ENCODE data around the gene FUT7. TPM values are rescaled to one million over a fixed set of nuclear protein-coding genes. Genes with fewer than 3 reads are reported as not detected.
"Not testable (repeated sequence)": the region's sequence is repeated elsewhere in the genome, so short reads cannot be mapped to it uniquely, and the experiment has no call there.

FUT7 gene
- total RNA-seq, 2 experiments from 2014 or later, result 0.39 to 0.62 TPM

DNA sequence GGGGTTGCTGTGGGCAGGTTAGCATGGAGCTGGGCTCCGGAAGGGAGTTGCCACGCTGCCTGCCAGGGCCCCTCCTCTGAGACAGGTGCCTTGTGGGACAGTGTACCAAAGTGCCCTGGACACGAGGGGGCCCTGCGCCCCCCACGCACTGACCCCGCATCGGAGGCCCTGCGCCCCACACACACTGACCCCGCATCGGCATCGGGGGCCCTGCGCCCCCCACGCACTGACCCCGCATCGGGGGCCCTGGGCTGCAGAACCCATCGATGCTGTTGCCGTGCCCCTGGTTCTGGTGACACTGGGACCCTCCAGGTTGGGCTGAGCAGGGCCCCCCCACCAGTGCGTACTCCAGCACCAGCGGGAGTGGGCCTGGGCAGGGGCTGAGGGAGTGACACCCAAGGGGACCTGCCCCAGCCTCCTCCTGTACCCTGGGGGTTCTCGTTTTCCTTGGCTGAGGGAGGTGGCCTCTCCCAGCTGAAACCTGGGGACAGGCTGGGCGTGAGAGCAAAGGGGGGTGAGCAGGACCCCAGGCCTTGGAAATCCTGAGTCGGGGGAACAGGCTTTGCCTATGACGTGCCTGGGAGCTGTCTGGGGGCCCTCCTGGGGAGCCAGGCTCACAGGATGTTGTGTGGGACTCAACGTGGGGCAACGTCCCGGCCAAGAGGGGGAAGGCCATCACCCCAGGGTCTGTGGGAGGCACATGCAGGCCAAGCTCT lies 31.6 kb upstream of the FUT7 start:
- no peaks in the 10 kb centered on the region for H3K27me3 Mint-ChIP-seq
- POLR2A ChIA-PET, result interaction anchor here (0.8 to 1.4 kb wide), 2 partner anchors 17 to 36 kb away, joined by 3 to 4 read pairs; no protein-coding TSS in a partner anchor
- H3K36me3 Mint-ChIP-seq, result peaks cover 3% of the 10 kb centered on the region
- no peak overlapping the region for H3K4me3 Mint-ChIP-seq
- no peaks in the 10 kb centered on the region for H3K9me3 Mint-ChIP-seq
- DNase-seq (no peak), ATAC-seq (ENCODE audit: low read depth) (no peak)
- H3K4me1 Mint-ChIP-seq, result peaks cover 8% of the 10 kb centered on the region
- H3K27ac Mint-ChIP-seq, result no peak overlapping the region

- not testable (repeated sequence) for H3K27ac Mint-ChIP-seq; H3K4me3 Mint-ChIP-seq; H3K36me3 Mint-ChIP-seq; H3K27me3 Mint-ChIP-seq; DNase-seq; H3K4me1 Mint-ChIP-seq; ATAC-seq (ENCODE audit: low read depth); H3K9me3 Mint-ChIP-seq
- POLR2A ChIA-PET, result interaction anchor here (0.8 kb wide), 1 partner anchor 16 kb away, joined by 3 read pairs; no protein-coding TSS in a partner anchor
These were observed 30.9 kb upstream of the FUT7 start for GRCh38 chr9:137062798-137063197.

DNA sequence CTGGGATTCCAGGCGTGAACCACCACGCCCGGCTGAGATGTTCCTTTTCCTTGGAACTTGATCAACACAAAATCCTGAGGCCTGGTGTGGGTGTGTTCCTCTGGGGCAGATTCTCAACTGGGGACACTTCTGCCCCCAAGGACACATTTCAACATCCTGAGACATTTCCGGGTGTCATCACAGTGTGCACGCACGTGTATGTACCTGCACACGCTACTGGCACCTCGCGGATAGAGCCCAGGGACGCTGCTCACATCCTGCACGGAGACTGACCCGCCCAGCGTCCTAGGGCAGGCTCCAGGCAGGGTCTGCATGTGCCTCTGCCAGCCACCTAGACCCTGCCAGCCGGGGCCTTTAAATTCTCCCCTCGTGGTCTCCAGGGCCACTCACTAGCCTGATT lies 30.5 kb upstream of the FUT7 start:
- POLR2A ChIA-PET, result interaction anchor here (0.8 kb wide), 1 partner anchor 16 kb away, joined by 3 read pairs; no protein-coding TSS in a partner anchor
- Mint-ChIP-seq H3K9me3 (no peaks in the 10 kb centered on the region), H3K27me3 (peaks cover 2% of the 10 kb centered on the region), H3K4me1 (peaks cover 1% of the 10 kb centered on the region), H3K36me3 (peaks cover 3% of the 10 kb centered on the region), H3K27ac (no peak overlapping the region), H3K4me3 (no peak overlapping the region)
- ATAC-seq (ENCODE audit: low read depth) (no peak), DNase-seq (no peak)

GRCh38 chr9:137058521-137059234 lies 26.8 kb upstream of the FUT7 start:
- POLR2A ChIA-PET, result interaction anchor here (0.6 to 2.1 kb wide), 3 partner anchors 9 to 21 kb away, joined by 3 to 5 read pairs (median 5); partner anchors contain the start of gene SAPCD2
- H3K27ac Mint-ChIP-seq, result no peak overlapping the region
- H3K9me3 Mint-ChIP-seq, result no peaks in the 10 kb centered on the region
- H3K36me3 Mint-ChIP-seq, result no peaks in the 10 kb centered on the region
- H3K4me3 Mint-ChIP-seq, result no peak overlapping the region
- ATAC-seq (ENCODE audit: low read depth) (no peak), DNase-seq (no peak)
- H3K4me1 Mint-ChIP-seq, result no peaks in the 10 kb centered on the region
- peaks cover 4% of the 10 kb centered on the region for H3K27me3 Mint-ChIP-seq

DNA sequence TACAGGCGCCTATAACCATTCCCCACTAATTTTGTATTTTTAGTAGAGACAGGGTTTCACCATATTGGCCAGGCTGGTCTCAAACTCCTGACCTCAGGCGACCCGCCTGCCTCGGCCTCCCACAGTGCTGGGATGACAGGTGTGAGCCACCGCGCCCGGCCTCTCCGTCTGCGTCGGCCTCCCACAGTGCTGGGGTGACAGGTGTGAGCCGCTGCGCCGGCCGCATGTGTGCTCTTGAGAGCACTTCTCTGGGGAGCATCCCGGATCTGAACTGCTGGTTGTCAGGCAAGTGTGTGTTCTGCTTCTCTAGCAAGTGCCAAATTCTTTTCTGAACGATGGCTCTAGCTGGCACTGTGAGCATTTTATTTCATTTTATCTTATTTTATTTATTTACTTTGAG lies 25.7 kb upstream of the FUT7 start:
- DNase-seq (no peak), ATAC-seq (ENCODE audit: low read depth) (no peak)
- Mint-ChIP-seq H3K27me3 (peaks cover 8% of the 10 kb centered on the region), H3K9me3 (no peaks in the 10 kb centered on the region), H3K4me1 (no peaks in the 10 kb centered on the region), H3K27ac (no peak overlapping the region), H3K36me3 (no peaks in the 10 kb centered on the region), H3K4me3 (no peak overlapping the region)
- POLR2A ChIA-PET, result interaction anchor here (2.1 kb wide), 1 partner anchor 13 kb away, joined by 5 read pairs; the partner anchor contains the start of gene SAPCD2

DNA sequence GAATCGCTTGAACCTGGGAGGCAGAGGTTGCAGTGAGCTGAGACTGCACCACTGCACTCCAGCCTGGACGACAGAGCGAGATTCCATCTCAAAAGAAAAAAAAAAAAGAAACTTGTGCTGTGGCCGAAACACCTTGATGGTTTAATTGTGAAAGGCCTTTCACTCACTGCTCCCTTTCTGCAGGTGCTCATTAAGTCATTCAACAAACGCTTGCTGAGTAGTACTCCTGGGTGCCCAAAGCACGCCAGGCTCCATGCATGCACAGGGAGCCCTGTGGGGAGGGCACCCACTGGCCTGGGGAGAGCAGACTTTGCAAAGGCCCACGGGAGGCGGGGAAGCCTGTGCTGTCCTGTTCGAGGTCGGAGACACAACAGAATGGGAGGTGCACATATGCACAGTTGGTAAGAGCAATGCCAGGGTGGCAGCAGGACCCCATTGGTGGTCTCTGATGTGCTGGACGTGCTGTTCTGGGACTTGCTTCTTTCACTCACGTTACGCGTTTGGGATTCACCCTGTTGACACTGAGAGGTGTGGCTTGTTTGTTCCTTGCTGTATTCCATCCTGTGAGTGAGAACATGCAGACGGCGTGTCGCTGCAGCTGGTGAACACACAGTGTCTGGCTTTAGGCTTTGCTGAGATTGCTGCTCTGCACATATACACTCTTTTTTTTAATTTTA lies 25.0 kb upstream of the FUT7 start:
- Mint-ChIP-seq H3K4me1 (no peaks in the 10 kb centered on the region), H3K9me3 (no peaks in the 10 kb centered on the region), H3K27me3 (peaks cover 11% of the 10 kb centered on the region), H3K36me3 (no peaks in the 10 kb centered on the region), H3K27ac (no peak overlapping the region), H3K4me3 (no peak overlapping the region)
- POLR2A ChIA-PET, result interaction anchor here (1.4 to 2.1 kb wide), 2 partner anchors 10 to 13 kb away, joined by 5 to 6 read pairs; partner anchors contain the start of gene SAPCD2
- ATAC-seq (ENCODE audit: low read depth), result no peak
- no peak for DNase-seq

DNA sequence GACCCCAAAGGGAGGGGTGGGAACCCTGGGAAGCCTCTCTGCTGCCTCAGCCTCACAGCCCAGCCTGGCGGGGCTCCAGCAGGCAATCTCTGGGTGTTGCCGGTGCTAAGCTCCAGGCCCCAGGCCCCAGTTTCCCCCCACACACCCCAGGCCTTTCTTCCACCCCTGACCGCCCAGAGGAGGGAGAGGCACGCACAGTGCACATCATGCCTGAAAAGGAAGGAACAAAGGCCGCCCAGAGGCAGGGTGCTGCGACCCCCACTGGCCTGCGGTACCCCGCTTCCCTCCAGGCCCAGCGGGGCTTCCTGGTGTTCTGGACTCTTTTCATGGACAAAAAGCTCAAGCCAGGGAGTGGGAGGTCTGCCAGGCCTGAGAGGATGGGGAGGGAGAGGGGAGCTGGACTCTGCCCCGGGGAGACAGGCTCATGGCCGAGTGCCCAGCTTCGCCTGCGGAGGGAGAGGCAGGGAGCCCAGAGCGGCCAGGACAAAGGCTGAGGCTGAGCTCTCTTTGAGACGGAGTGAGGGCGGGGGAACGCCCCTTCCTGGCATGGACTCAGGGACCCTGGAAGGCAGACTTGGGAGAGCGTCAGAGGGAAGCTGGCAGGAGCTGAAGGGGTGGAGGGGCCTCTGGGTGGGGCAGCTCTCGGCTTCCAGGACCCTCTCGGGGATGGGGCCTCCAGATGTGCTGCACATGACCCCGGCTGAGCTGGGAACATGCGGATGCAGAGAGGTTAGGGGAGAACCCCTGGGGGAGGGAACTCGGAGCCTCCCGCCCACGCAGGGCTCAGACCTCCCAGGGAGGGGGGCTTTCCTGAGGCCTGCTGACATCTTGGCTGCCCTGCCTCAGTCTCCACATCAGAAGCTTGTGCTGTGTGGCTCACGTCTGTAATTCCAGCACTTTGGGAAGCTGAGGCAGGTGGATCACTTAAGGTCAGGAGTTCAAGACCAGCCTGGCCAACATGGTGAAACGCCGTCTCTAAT lies 23.8 kb upstream of the FUT7 start:
- no peak overlapping the region for H3K4me3 Mint-ChIP-seq
- H3K27me3 Mint-ChIP-seq, result peaks cover 11% of the 10 kb centered on the region
- no peaks in the 10 kb centered on the region for H3K36me3 Mint-ChIP-seq
- H3K27ac Mint-ChIP-seq, result no peak overlapping the region
- POLR2A ChIA-PET, result interaction anchor here (1.1 to 1.4 kb wide), 3 partner anchors 11 to 74 kb away, joined by 3 to 6 read pairs (median 4); partner anchors contain the start of gene SAPCD2
- DNase-seq (no peak), ATAC-seq (ENCODE audit: low read depth) (no peak)
- H3K4me1 Mint-ChIP-seq, result no peaks in the 10 kb centered on the region
- no peaks in the 10 kb centered on the region for H3K9me3 Mint-ChIP-seq

DNA sequence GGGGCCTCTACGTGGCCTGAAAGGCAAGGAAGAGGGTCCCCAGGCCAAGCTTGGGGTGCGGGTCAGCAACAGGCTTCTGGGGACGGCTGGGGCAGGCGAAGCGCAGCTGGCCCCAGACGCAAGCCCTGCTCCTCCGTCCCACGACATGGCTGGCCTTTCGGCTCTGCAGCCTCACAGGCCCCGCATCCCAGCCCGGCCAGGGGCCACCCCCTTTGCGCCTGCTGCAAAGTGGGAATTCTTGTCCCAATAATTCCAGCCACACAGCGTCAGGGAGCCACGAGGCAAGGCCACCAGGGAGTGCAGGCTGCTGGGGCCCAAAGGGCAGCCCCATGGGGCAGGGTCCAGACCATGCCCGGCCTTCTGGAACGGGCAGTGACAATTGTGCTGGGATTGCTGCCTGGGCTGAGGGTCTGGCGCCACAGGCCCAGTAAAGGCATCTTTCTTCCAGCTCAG lies 23.1 kb upstream of the FUT7 start:
- Mint-ChIP-seq H3K36me3 (no peaks in the 10 kb centered on the region), H3K4me1 (no peaks in the 10 kb centered on the region), H3K27ac (no peak overlapping the region), H3K27me3 (peaks cover 16% of the 10 kb centered on the region), H3K9me3 (no peaks in the 10 kb centered on the region), H3K4me3 (no peak overlapping the region)
- DNase-seq, result no peak
- ATAC-seq (ENCODE audit: low read depth), result no peak
- POLR2A ChIA-PET, result interaction anchor here (1.1 to 1.4 kb wide), 2 partner anchors 12 to 16 kb away, joined by 4 to 6 read pairs; partner anchors contain the start of gene SAPCD2

DNA sequence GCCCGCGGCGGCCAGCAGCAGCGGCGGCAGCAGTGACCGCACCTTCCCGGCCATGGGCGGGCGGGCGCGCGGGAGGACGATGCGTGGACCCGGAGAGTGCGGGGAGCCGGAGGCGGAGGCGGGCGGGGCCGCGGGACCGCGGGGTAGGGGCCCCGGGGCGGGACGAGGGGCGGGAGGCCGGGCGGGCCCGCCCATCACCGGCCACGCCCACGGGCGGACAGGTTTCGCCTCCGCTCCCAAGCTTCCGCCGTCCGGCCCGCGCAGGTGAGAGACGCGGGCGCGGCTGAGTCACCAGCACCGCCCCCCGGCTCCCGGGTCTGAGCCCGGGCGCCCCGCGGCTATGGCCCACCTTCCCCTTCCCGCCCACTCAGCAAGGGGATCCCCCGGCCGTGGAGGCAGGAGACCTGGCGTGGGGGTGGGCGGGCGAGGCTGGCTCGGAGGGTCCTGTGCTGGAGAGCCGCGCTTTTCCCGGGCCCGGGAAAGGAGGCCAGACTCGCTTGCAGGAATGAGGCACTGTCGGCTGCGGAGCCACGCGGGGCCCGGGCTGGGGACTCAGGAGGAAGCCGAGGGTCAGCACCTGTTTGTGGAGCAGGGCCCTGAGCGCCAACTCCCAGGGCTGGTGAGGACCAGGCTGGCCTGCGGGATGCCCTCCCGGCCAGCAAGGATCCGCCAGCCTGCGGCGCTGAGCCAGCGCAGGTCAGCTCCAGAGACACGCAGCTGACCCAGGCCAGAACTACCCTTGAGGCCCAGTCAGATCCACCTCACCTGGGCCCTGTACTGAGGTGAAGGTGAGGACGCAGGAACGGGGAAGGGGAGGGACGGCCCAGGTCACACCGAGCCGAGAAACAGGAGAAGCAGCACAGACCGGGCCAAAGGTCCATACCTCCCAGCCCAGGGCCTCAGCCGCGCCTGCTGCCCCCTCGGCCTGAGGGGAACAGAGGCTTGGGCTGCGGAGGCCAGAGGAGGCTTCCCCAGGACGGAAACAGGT lies 22.4 kb upstream of the FUT7 start, which contains the start of gene ENTPD2:
TSS of gene ENTPD2 (minus strand) at position 118 of the 988 bp plus-strand sequence. CDS start at position 54, 64 bp downstream.
- POLR2A ChIA-PET, result interaction anchor here (1.1 to 1.9 kb wide), 2 partner anchors 16 kb away, joined by 4 to 5 read pairs; partner anchors contain the start of gene SAPCD2
- Mint-ChIP-seq H3K27ac (no peak within 1 kb of the TSS), H3K27me3 (peaks cover 22% of the 10 kb centered on the region), H3K4me1 (peaks cover 2% of the 10 kb centered on the region), H3K36me3 (no peaks in the 10 kb centered on the region), H3K9me3 (no peaks in the 10 kb centered on the region), H3K4me3 (no peak within 1 kb of the TSS)
- peak; percentile 53 for ATAC-seq (ENCODE audit: low read depth)
- peak; percentile 70 for DNase-seq

GRCh38 chr9:137052998-137053943 lies 21.4 kb upstream of the FUT7 start:
- H3K9me3 Mint-ChIP-seq, result no peaks in the 10 kb centered on the region
- H3K27ac Mint-ChIP-seq, result no peak overlapping the region
- no peaks in the 10 kb centered on the region for H3K36me3 Mint-ChIP-seq
- peak; percentile 36 for ATAC-seq (ENCODE audit: low read depth)
- no peak overlapping the region for H3K4me3 Mint-ChIP-seq
- POLR2A ChIA-PET, result interaction anchor here (0.9 to 1.9 kb wide), 3 partner anchors 15 to 34 kb away, joined by 3 to 5 read pairs (median 3); partner anchors contain the start of genes MAN1B1 and SAPCD2
- peaks cover 2% of the 10 kb centered on the region for H3K4me1 Mint-ChIP-seq
- DNase-seq, result no peak
- H3K27me3 Mint-ChIP-seq, result peaks cover 24% of the 10 kb centered on the region

All from activated naive CD8-positive, alpha-beta T cell treated with anti-CD3 and anti-CD28 coated beads, Interleukin-2, amount 10 ng/mL, durations not matched to agents 7 days and 5 days (primary cell).